ENCODE results near the gene KLHDC7A.

KLHDC7A gene

DNA sequence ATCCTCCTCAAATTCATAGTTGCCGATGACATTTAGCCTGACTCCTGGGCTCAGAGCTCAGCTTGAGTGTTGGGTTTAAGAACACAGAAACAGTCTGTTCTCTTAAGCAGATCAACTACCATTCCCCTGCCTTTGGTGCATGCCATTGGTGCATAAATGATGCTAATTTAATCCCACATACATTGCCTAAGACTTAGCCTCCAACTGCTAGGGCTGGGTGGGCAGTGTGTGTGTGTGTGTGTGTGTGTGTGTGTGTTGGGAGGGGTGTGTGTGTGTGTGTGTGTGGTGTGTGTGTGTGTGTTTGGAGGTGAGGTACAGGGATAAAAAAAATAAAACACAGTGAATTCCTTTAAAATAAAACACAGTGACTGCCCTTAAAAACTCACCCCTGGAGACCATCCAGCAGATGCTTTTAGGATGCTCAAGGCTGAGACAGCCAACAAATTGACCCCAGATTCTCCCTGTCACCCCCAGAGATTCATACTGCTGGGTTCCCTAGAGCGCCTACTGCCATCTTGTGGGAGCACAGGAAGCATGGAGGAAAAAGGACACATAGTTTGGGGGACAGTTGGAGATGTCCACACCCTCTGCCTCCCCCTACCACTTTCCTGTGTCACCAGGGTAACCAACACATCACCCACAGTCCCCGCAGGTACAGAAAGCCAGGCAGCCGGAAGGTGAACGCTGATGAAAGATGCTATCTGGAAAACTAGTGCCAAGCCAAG is 30.6 kb downstream of the KLHDC7A start:
- DNase-seq, result no peak

DNA sequence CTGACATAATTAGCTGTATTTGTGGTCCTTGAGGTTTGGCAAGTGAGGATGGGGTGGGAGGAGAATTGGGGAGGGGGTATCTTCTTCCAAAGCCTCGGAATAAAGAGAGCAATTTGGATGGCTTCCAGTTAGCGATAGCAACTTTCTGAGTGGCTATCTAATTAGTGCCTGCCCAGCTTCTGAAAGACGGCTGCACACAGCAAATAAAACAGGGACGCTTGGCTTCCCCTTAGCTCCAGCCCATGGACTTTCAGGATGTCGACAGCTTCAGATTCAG is 31.1 kb downstream of the KLHDC7A start:
- DNase-seq, result no peak

DNA sequence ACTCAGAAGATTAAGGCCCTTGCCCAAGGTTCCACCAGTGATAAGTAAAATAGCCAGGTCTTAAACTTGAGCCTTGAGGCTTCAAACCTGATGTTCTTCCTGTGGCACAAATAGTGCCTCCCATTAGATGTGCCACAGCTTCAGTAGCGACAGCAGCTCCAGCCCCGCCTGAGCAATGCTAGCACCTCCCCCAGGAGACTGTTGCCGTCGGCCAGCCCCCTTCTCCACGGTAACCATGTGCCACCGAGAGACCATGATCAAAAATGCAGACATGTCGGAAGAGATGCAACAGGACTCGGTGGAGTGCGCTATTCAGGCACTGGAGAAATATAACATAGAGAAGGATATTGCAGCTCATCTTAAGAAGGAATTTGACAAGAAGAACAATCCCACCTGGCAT is 32.2 kb downstream of the KLHDC7A start:
- DNase-seq, result no peak

DNA sequence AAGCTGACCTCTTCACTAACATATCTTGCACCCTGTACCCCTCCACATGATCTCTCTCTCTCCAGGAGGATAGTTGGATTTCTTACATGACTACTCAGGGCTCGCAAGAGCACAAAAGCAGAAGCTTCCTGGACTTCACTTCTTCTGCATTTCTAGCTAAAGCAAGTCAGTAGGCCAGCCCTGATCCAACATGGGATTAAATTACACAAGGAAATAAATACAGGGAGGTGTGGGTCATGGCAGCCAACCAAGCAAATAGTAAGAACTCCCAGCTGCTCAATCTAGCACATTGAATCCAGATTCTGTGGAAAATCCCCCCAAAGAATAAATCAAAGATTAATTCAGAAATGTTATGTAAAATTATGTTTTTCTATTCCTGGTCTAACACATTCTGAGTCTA is 33.3 kb downstream of the KLHDC7A start:
- no peak for DNase-seq

DNA sequence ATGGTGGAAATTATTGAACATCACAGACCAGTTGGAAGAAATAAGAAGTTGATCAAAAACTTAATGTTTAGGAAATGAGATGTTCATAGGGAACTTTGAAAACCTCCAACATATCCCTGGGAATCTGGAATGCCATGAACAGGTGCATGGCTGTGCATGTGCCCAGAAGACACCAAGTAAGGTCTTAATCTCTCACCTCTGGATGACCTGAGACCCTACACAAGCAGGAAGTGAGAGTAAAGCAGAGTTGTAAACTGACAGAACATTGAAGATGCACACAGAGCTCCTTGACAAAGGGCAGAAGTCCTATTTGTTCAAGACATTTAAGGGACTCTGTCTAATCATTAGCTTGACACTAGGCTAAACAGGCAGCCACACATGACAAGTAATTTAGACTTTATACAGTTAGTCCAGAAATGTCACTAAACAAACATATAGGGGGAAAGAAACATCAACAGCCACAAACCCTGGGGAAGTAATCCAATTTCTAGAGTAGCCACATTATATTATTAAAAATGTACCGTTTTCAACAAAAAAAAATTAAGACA is 34.5 kb downstream of the KLHDC7A start:
- no peak for DNase-seq

DNA sequence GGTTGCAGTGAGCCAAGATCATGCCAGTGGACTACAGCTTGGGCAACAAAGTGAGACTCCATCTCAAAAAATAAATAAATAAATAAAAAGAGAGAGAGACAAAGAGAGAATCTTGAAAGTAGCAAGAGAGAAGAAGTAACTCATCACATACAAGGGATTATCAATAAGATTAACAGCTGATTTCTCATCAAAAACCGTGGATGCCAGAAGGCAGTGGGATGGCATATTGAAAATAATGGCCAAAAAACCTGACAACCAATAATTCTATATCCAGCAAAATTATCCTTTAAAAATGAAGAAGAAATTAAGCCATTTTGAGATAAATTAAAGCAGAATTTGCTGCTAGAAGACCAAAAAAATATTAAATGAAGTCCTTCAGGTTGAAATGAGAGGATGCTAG is 35.7 kb downstream of the KLHDC7A start:
- DNase-seq, result no peak

DNA sequence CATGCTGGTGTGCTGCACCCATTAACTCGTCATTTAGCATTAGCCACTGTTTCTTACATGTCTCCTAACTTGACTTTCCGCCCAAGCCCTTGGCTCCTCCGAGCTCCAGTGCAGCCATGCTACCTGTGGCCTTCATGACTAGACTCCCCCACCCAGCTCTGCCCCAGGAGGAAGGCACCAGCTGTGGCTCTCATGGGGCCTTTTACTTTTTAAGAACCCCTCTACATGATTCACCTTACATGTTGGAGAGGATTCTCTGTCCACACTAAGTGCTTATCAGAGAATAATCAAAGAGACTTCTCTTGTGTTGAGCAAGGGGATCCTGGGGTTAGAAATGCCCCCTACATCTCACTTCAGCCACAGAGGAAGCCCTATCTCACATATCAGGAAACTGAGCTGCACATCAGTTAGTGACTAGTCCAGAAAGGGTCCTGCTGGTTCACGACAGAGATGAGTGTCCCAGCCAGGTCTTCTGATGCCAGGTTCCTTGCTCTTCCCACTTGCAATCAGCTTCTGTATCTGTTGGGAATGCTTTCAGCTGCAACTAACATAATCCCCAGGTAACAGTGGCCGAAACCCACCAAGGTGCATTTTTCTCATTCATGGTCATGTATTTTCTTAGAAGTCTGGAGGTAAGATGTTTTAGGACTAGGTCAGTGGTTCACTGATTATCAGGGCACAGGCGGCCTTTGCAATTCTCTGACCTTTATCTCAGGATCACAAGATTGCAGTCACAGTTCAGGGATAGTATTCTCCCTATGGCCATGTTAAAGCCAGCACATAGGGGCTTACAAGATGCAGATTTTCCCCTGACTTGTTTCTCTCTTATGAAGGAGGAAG is 45.9 kb downstream of the KLHDC7A start:
- no peak for DNase-seq

DNA sequence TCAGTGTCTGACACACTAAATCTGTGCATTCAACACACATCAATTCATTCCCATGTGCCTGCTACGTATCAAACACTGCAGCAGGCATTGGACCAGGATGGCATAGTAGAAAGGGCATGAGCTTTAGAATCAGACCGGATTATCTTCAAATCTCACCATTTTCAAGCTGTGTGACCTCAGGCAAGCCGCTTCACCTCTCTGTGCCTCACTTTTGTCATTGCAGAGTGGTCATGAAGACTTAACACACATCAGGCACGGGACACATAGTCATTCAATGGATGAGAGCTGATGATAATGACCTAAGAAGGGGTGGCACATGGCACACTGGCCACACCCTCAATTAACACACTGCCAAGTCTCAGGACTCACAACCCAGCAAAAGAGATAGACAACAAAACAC is 46.8 kb downstream of the KLHDC7A start:
- no peak for DNase-seq

DNA sequence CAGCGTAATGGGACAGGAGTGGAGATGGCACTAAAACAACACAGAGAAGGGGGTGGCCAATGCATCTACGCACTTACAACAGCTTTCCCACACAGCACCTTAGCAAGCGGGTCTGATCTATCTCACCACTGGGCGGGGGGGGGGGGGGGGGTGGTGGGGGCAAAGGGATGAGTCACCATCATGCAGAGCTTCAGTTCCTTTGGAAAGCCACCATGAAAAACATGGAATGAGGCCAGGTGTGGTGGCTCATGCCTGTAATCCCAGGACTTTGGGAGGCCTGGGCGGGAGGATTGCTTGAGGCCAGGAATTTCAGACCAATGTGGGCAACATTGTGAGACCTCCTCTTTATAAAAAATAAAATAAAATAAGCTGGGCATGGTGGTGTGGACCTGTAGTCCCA is 47.2 kb downstream of the KLHDC7A start:
- DNase-seq, result no peak

DNA sequence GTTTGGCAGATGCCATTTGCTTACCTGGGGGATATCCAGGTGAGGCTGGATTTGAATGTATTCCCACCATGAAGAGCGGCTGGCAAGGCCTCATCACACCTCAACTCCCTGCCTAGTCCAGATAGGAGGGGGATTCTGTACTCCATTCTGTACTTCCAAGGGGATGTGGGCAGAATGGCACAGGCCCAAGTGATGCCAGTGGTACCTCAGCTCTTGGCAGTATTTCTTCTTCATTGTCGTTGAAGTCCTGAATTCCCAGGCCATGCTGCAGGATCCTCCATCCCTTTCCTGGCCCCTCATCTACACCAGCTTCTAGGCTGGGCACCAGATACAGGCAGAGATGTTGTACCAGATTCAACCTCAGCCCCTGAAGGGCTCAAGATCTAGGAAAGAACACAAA is 47.9 kb downstream of the KLHDC7A start:
- no peak for DNase-seq

DNA sequence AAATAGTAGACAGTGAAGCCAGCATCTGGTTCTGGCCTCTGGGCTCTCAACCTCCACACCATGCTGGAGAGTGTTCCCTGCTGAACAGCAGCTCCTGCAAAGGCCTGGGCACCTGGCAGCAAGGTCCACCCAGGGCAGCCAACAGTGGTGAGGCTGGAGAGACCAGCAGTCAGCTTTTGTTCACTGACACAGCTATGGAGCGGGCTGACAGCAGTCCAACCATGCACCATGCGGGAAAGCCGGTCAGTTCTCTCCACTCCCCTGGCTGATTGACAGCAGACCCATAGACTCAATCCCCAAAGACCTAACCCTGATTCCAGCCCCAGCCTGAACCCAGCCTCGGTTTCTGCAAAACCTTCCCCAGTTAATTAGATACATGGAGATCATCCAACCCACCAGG is 49.0 kb downstream of the KLHDC7A start:
- no peak for DNase-seq

DNA sequence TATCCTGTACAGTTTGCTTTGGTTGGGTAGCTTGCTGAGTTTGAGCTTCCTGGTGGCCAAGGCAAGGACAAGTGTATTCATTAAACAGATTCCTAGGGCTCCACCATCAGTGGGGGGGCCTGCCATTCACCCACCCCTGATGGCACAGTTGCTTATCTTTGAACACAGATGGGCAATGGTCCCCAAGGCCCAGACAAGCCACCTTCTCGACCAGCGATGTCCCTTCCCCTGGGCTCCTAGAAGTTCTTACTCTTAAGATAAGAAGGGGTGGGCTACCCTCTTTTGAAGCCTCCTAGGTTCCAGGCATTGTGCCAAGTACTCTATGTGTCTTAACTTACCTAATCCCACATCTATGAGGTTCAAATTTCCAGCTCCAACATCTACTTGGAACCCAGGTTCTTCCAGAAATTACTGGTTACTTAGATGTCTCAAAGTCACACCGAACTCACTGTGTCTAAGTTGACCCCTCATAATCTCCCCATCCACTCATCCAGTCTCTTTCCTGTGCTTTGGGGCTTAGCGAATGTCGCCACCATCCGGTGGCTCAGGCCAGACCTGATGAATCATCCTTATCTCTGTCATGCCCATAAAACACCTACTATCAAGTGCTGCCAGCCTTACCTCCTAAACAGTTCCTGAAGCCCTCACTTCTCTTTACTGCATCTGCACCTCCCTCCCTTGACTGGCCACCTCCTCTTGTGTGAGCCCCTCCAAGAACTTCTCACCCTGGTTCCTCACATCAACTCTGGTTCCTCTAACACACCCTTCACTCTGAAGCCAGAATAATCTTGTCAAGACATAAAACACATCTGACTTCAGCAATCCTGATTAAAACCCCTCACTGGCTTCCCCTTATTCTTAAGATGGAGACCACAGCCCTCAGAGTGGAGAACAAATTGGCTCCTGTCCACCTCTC is 50.1 kb downstream of the KLHDC7A start:
- DNase-seq, result no peak

DNA sequence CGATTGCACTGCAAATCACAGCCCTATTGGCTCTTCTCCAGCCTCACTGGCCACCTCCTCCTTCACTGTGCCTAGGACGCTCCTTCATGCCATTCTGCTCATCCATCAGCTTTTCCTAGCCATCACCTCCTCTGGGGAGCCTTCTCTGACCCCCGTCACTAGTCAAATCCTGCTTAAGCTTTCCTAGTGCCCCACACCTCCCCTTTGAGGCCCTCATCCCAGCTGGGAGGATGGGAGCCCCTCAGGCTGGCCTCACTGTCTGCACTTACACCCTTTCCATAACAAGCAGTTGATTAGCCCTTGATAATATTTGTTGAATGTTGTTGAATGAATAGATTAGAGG is 50.7 kb downstream of the KLHDC7A start:
- DNase-seq, result no peak

DNA sequence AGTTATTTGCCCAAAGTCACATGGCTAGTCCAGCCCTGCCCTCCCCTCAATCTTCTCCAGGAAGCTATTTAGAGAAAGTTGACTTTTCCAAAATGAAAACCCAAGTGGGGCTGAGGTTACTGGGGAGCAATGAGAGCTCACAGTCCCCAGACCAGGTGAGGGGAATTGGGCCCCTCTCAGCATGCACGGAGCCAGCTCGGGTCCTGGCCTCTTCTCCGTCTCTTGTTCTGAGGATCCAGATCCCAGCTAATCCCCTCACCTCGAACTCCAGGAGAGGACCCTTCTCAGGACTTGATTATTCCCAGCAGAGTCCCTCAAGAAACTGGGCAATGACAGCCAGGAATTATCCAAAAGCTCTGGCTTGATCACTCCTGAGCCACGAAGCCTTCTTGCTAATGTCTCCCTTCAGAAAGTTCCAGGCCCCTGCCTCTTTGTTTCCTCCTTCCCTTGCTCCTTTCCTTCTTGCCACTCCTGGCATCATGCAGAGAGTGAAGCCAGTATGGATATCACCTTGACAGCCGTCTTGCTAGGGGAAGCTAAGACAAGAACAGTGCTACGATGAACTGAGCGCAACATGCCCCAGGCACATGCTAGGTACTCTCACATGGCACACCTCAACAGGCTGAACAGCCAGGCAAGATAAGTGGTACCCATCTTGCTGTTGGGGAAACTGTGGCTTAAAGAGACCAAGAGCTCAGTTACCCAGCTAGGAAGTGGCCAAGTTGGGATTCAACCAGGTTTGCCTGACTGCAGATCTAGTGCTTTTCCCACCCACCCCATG is 51.9 kb downstream of the KLHDC7A start:
- DNase-seq, result no peak

DNA sequence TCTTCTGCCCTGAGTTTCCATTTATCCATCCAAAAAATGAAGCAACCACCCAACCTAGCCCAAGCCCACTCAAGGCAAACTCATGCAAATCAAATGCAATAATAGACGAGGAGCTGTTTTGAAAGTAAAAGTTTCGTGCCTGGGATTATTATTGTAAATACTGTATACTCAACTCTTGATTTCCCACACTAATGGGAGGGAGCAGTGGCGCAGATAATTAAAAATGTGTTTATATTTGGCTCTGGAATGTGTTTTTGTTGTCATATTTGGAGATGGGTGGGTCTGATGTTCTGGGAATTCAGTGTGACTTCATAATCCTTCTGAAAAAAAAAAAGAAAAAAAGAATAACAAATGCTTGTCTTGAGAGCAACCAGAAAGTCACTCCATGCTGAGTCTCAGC is 52.5 kb downstream of the KLHDC7A start:
- DNase-seq, result no peak

DNA sequence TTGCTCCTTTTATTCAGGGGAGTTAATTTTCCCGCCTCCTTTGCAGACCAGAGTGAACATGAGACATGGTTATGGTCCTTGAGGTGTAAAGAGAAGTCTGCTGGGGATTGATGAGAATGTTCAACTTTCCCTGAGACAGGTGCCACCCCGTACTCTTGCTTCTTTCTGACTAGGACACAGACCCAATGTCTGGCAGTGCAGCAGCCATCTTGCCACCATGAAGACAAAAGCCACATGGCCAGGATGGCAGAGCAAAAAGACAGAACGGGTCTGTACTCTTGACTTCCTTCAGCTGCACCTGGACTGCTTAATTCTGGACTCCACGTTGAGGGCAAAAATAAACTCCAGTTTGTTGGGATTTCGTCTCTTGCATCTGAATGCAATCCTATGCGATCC is 54.1 kb downstream of the KLHDC7A start:
- no peak for DNase-seq

Data from NCI-H1048 (cell line).